Stomach (tissue), 4 donors: ENCODE results near the gene NOSTRIN.

Source experiments
- POLR2AphosphoS5 ChIP-seq, 3 donors: sonication (generic); formaldehyde crosslinking; IDR thresholded peaks; one replicate each; pipeline ENCODE4 v1.6.1; 2016; ENCODE audit warnings: antibody characterized with exemption in 3 of 3
- TF ChIP-seq, protein P1 (sequence below), 7 experiments: fragments of 450-650 bp in 4 of 7; fragments of 200-600 bp in 3 of 7; sonication (generic) in 3 of 7; IDR thresholded peaks; one replicate each; pipeline ENCODE4 v1.5.1; 2016 to 2019; ENCODE audit warnings: antibody characterized with exemption in 7 of 7, control low read depth in 2 of 7, mild to moderate bottlenecking in 1 of 7

DNA sequence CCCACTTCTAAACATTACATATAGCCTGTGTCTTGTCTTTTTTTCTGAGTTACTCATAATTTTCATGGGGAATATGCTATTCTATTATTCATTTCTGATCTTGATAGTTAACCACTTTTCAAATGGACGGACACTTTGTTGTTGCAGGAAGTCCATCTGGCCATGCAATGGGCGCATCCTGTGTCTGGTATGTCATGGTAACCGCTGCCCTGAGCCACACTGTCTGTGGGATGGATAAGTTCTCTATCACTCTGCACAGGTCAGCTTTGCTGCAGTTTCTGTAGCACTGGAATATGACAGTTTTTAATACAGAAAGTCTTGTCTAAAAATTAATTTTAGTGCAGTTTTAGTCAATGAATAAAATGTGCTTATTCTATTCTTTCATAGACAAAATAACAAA is 101.9 kb downstream of the NOSTRIN start:
- TF ChIP-seq, protein P1, sequence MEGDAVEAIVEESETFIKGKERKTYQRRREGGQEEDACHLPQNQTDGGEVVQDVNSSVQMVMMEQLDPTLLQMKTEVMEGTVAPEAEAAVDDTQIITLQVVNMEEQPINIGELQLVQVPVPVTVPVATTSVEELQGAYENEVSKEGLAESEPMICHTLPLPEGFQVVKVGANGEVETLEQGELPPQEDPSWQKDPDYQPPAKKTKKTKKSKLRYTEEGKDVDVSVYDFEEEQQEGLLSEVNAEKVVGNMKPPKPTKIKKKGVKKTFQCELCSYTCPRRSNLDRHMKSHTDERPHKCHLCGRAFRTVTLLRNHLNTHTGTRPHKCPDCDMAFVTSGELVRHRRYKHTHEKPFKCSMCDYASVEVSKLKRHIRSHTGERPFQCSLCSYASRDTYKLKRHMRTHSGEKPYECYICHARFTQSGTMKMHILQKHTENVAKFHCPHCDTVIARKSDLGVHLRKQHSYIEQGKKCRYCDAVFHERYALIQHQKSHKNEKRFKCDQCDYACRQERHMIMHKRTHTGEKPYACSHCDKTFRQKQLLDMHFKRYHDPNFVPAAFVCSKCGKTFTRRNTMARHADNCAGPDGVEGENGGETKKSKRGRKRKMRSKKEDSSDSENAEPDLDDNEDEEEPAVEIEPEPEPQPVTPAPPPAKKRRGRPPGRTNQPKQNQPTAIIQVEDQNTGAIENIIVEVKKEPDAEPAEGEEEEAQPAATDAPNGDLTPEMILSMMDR (IDR thresholded peaks at IDR 0.05), result no peak
- TF ChIP-seq POLR2AphosphoS5 (IDR thresholded peaks at IDR 0.05), result no peak
